ENCODE results near the gene MAGI2.

MAGI2 gene

DNA sequence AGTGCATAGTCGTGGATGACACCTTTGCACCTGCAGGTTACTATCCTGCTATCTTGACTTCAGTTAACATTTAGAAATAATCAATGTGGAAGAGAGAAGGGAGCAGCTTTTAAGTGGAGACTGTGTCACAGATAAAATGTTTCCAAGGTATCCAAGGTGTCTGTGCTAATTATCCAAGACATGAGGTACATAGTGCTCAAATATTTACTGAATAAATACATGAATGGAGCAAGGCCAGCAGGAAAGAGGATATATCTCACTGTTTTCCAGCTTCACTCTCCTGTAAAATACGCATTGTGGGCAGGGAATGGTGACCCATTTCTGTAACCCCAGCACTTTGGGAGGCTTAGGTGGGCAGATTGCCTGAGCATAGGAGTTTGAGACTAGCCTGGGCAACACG is 1102.5 kb downstream of the MAGI2 start:
- TF ChIP-seq, protein P1, sequence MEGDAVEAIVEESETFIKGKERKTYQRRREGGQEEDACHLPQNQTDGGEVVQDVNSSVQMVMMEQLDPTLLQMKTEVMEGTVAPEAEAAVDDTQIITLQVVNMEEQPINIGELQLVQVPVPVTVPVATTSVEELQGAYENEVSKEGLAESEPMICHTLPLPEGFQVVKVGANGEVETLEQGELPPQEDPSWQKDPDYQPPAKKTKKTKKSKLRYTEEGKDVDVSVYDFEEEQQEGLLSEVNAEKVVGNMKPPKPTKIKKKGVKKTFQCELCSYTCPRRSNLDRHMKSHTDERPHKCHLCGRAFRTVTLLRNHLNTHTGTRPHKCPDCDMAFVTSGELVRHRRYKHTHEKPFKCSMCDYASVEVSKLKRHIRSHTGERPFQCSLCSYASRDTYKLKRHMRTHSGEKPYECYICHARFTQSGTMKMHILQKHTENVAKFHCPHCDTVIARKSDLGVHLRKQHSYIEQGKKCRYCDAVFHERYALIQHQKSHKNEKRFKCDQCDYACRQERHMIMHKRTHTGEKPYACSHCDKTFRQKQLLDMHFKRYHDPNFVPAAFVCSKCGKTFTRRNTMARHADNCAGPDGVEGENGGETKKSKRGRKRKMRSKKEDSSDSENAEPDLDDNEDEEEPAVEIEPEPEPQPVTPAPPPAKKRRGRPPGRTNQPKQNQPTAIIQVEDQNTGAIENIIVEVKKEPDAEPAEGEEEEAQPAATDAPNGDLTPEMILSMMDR (conservative IDR thresholded peaks at IDR 0.05; ENCODE audit: low read depth, low read length): no peak
- H3K4me3 ChIP-seq (ENCODE audit: low read depth, low read length): no peak overlapping the region
- no peak for DNase-seq (ENCODE audit: low read depth)

DNA sequence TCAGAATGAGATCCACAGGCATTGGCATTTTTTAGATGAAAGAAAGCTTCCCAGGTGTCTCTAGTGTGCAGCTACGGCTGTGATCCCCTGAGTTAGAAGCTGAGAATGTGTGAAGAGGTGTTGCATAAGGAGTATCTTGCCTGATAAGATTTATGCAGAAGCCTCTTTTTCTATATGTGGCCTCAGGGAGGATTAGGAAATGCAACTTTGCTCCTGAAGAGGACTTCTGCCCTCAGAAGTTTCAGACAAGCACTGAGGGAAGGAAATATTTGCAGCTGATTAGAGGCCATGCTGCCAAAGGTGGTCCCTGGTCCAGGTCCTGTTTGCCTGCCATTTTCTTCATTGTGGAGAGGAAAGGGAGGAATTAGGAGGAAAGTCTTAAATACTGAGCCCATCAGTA is 1103.1 kb downstream of the MAGI2 start:
- no peak overlapping the region for H3K4me3 ChIP-seq (ENCODE audit: low read depth, low read length)
- TF ChIP-seq, protein P1 (conservative IDR thresholded peaks at IDR 0.05; ENCODE audit: low read depth, low read length): no peak
- DNase-seq (ENCODE audit: low read depth): no peak

DNA sequence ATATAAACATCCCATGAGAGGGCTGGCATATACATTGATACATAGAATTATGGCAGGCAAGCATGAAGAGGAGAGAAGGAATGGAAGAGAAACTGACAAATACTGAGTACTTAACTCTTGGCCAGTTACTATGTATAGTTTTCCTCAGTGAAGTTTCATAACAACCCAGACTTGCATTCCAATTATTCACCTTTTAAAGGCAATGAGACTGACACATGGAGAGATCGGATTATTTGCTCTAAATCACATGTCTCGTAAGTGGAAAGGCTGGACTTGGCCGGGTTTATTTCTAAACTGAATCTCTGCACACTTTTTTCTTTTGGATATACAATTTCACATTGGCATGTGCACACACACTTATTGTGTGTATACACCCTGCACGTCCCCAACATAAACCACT is 1106.6 kb downstream of the MAGI2 start:
- TF ChIP-seq, protein P1 (conservative IDR thresholded peaks at IDR 0.05; ENCODE audit: low read depth, low read length): no peak
- no peak for DNase-seq (ENCODE audit: low read depth)
- no peak overlapping the region for H3K4me3 ChIP-seq (ENCODE audit: low read depth, low read length)

DNA sequence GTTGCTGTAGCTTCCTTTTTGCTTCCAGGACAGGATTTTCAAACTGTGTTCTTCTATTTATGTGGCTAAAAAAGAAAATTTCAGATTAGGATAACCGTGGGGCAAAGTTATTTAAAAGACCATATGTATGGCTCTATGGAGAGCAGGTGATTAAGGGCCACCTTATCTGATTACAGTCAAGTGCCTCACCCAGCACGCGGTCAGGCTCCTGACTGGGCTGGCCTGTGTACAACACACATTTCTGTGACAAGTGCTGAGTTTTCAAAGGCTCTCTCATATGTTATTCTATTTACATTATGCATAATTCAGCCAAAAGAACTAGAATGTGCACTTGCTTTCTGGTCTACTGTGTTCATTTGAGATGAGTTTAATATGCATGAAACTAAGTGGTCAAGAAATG is 1107.5 kb downstream of the MAGI2 start:
- TF ChIP-seq, protein P1 (conservative IDR thresholded peaks at IDR 0.05; ENCODE audit: low read depth, low read length): no peak
- DNase-seq (ENCODE audit: low read depth): no peak
- H3K4me3 ChIP-seq (ENCODE audit: low read depth, low read length): no peak overlapping the region

DNA sequence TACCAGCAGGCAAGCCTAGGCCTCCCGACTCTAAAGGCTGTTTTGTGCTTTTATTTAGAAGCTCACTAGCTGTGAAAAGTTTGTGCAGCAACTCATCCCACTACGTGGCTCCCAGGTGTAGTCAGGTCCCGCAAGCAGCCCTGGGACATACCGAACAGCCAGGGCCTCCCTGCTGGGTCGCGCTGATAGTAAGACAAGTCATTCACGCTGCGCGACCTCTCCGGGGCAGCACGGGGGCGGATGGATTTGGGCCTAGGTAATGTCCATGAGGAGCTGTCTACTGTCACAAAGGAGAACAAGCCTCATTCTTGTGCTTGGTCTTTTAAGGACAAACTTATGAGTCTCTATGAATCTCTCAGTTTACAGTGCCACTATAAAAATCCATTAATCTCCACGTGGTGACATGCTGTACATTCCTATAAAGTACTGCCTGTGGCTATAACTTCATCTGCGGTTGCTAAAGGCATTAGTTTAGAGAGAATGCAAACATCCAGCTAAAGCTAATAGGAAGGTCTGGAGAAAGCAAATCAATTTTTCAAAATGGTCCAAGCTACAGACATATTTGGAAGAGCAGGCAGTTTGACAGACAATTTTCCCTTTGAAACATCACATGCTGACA is 1108.1 kb downstream of the MAGI2 start:
- no peak overlapping the region for H3K4me3 ChIP-seq (ENCODE audit: low read depth, low read length)
- TF ChIP-seq, protein P1 (conservative IDR thresholded peaks at IDR 0.05; ENCODE audit: low read depth, low read length): no peak

DNA sequence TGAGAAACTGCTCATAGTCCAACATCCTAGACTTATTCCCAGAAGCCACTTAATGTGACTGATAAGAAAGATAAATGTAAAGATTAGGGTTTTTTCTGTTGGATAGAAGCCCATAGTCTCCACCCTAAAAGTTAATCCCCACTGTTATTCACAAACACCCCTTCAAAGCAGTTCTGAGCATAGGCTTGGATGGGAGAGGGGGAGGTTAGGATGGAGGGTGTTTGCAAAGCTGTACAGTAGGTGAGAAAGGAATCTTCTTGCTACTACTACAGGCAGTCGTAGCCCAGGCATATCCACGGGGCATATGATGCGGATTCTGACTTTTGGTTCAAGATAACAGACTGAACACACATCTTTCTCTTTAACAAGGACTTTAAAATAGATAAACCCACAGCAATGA is 1119.0 kb downstream of the MAGI2 start:
- TF ChIP-seq, protein P1 (conservative IDR thresholded peaks at IDR 0.05; ENCODE audit: low read depth, low read length): no peak
- DNase-seq (ENCODE audit: low read depth): no peak
- H3K4me3 ChIP-seq (ENCODE audit: low read depth, low read length): no peak overlapping the region

More for the DNA sequence above, 1108.1 kb downstream of the MAGI2 start:
- no peak for DNase-seq (ENCODE audit: low read depth)

Measured in choroid plexus epithelial cell (primary cell).